Activated T-helper 1 cell treated with anti-CD3 and anti-CD28 coated beads, Interleukin-2, amount 50 U/mL, for 16 hours (primary cell): ENCODE results near the gene B3GNT8.
"Not testable (repeated sequence)": the region's sequence is repeated elsewhere in the genome, so short reads cannot be mapped to it uniquely, and the experiment has no call there.

ENCODE experiments used
- DNase-seq, 2 donors: peaks; one replicate each; pipeline ENCODE4 v3.0.0-alpha.2; 2020; ENCODE audit warnings: low read depth in 1 of 2, low spot score in 1 of 2

B3GNT8 gene

GRCh38 chr19:41436674-41436951 is 9.4 kb upstream of the B3GNT8 start:
- no peak for DNase-seq

GRCh38 chr19:41435936-41436673 is 8.9 kb upstream of the B3GNT8 start:
- DNase-seq: no peak

- not testable (repeated sequence) for DNase-seq
These were observed 8.2 kb upstream of the B3GNT8 start for GRCh38 chr19:41435376-41435775.

GRCh38 chr19:41434450-41434849 is 7.3 kb upstream of the B3GNT8 start:
- no peak for DNase-seq

- no peak for DNase-seq
These were observed 6.0 kb upstream of the B3GNT8 start for GRCh38 chr19:41433171-41433570.

GRCh38 chr19:41431426-41432386 is 4.5 kb upstream of the B3GNT8 start:
- DNase-seq: no peak

GRCh38 chr19:41430922-41431321 is 3.7 kb upstream of the B3GNT8 start:
- no peak for DNase-seq

- no peak for DNase-seq
These were observed 1.3 kb upstream of the B3GNT8 start for GRCh38 chr19:41428481-41428859.

- DNase-seq: peak; percentile 17 to 21
These were observed 690 bp upstream of the B3GNT8 start for GRCh38 chr19:41427647-41428480.

- DNase-seq: no peak
These were observed 895 bp downstream of the B3GNT8 start for GRCh38 chr19:41426116-41426841.

- no peak for DNase-seq
These were observed 1.7 kb downstream of the B3GNT8 start for GRCh38 chr19:41425174-41426115.

GRCh38 chr19:41424335-41425173 is 2.6 kb downstream of the B3GNT8 start:
- DNase-seq: no peak

- no peak for DNase-seq
These were observed 4.2 kb downstream of the B3GNT8 start for GRCh38 chr19:41422955-41423354.

- DNase-seq: no peak
These were observed 4.7 kb downstream of the B3GNT8 start for GRCh38 chr19:41422456-41422855.

- no peak for DNase-seq
These were observed 5.2 kb downstream of the B3GNT8 start for GRCh38 chr19:41421973-41422372.

GRCh38 chr19:41421314-41421713 is 5.9 kb downstream of the B3GNT8 start:
- no peak for DNase-seq

GRCh38 chr19:41420101-41420880 is 6.9 kb downstream of the B3GNT8 start:
- no peak for DNase-seq

- no peak for DNase-seq
These were observed 10.9 kb downstream of the B3GNT8 start for GRCh38 chr19:41416194-41416674.
